Endothelial cell of umbilical vein (primary cell): ENCODE data around the gene FXYD4. TPM values are rescaled to one million over a fixed set of nuclear protein-coding genes. Genes with fewer than 3 reads are reported as not detected.

Source experiments
- BruUV-seq: library from RNA; stranded (reverse); fragments of 400-500 nt; replicated peaks from 2 replicates; lab custom pipeline; 2021; lab: Mats Ljungman, UMichigan
- CTCF ChIA-PET: fragments of 300-600, 350-600 bp; sonication (Branson Sonifier 250); formaldehyde crosslinking; loops from one replicate; lab custom pipeline; 2021; ENCODE audit warnings: antibody characterized with exemption, inconsistent platforms; lab: Charles Lee
- POLR2A ChIA-PET: fragments of 300-600, 350-600 bp; sonication (Branson Sonifier 250); formaldehyde crosslinking; loops from one replicate; lab custom pipeline; 2021; ENCODE audit warnings: antibody characterized with exemption, inconsistent platforms; lab: Charles Lee
- DNase-seq: peaks from one replicate; pipeline ENCODE4 v3.0.0-alpha.2; 2011; ENCODE audit warnings: low read depth, low spot score
- FAIRE-seq: peaks from 2 replicates; lab custom pipeline; 2011; peaks lifted over from hg19 to GRCh38; lab: Jason Lieb, UNC
- H2AFZ ChIP-seq: 2 replicates; pipeline ENCODE4 v1.6.0; 2012; ENCODE audit warnings: low read depth, low read length, control low read depth, inconsistent platforms
- H3K27ac ChIP-seq: 2 replicates; pipeline ENCODE4 v1.5.1; 2011; ENCODE audit warnings: low read depth, mild to moderate bottlenecking, control low read depth, low read length, moderate library complexity; ENCODE audit not compliant: insufficient read depth
- H3K27me3 ChIP-seq, 2 experiments: 2 replicates each; pipeline versions ENCODE4 v1.6.0 to v1.6.1; 2011; ENCODE audit warnings: low read length in 2 of 2, mixed read lengths in 1 of 2; ENCODE audit not compliant: control insufficient read depth in 2 of 2, insufficient read depth in 2 of 2
- H3K36me3 ChIP-seq, 2 experiments: 2 replicates in 1 of 2; 3 replicates in 1 of 2; pipeline ENCODE4 v1.5.1; 2011; ENCODE audit warnings: low read length in 2 of 2, mild to moderate bottlenecking in 1 of 2, moderate library complexity in 1 of 2; ENCODE audit not compliant: control insufficient read depth in 2 of 2, insufficient read depth in 2 of 2; ENCODE audit errors: extremely low read depth in 1 of 2
- H3K4me1 ChIP-seq: 3 replicates; pipeline ENCODE4 v1.5.1; 2011; ENCODE audit warnings: mild to moderate bottlenecking, low read length; ENCODE audit not compliant: control insufficient read depth, insufficient read depth; ENCODE audit errors: extremely low read depth
- H3K4me2 ChIP-seq: 2 replicates; pipeline ENCODE4 v1.6.1; 2011; ENCODE audit warnings: low read length, control low read depth, mixed read lengths; ENCODE audit not compliant: insufficient read depth
- H3K4me3 ChIP-seq, 3 experiments: fragments of 200-600 bp in 1 of 3; sonication (generic), shearing (Covaris generic) in 1 of 3; replicated peaks in 1 of 3; 2 replicates each; pipeline ENCODE4 v1.5.1; 2011 to 2016; ENCODE audit warnings: control low read depth in 3 of 3, low read length in 3 of 3, mild to moderate bottlenecking in 2 of 3, inconsistent platforms in 1 of 3, low read depth in 1 of 3, moderate library complexity in 1 of 3; ENCODE audit not compliant: insufficient read depth in 1 of 3
- H3K79me2 ChIP-seq: 2 replicates; pipeline ENCODE4 v1.6.0; 2012; ENCODE audit warnings: low read length, inconsistent platforms; ENCODE audit not compliant: control insufficient read depth, insufficient read depth
- H3K9ac ChIP-seq: replicated peaks from 2 replicates; pipeline ENCODE3; 2011; ENCODE audit warnings: low read length, control low read depth; ENCODE audit not compliant: insufficient read depth; ENCODE audit errors: extremely low read depth
- H3K9me1 ChIP-seq: replicated peaks from 3 replicates; pipeline ENCODE4 v1.6.0; 2011; ENCODE audit warnings: mild to moderate bottlenecking, low read length; ENCODE audit not compliant: control insufficient read depth, insufficient read depth; ENCODE audit errors: extremely low read depth
- H3K9me3 ChIP-seq: replicated peaks from 2 replicates; pipeline ENCODE4 v1.5.1; 2012; ENCODE audit warnings: low read length, inconsistent platforms; ENCODE audit not compliant: control insufficient read depth, insufficient read depth
- H4K20me1 ChIP-seq: replicated peaks from 2 replicates; pipeline ENCODE3; 2011; ENCODE audit warnings: mild to moderate bottlenecking, low read length; ENCODE audit not compliant: control insufficient read depth, insufficient read depth; ENCODE audit errors: extremely low read depth
- EZH2 ChIP-seq: IDR thresholded peaks from 2 replicates; pipeline ENCODE4 v1.6.1; 2012; ENCODE audit warnings: borderline replicate concordance, low read depth, mild to moderate bottlenecking, moderate library complexity, low read length, inconsistent platforms; ENCODE audit not compliant: severe bottlenecking
- FOS ChIP-seq: IDR thresholded peaks from 2 replicates; pipeline ENCODE4 v1.6.1; 2011; ENCODE audit warnings: mild to moderate bottlenecking, low read length, moderate library complexity, borderline replicate concordance; ENCODE audit not compliant: insufficient read depth
- GATA2 ChIP-seq: IDR thresholded peaks from 2 replicates; pipeline ENCODE4 v1.7.0; 2011; ENCODE audit warnings: low read depth, mild to moderate bottlenecking, moderate library complexity, mixed read lengths, low read length; ENCODE audit not compliant: insufficient read length, insufficient read depth
- JUN ChIP-seq: IDR thresholded peaks from 2 replicates; pipeline ENCODE4 v1.6.1; 2011; ENCODE audit warnings: borderline replicate concordance, low read depth; ENCODE audit not compliant: insufficient read length, insufficient read depth
- MYC ChIP-seq: IDR thresholded peaks from one replicate; pipeline ENCODE4 v1.6.1; 2011; ENCODE audit warnings: mild to moderate bottlenecking, low read depth, low read length
- POLR2A ChIP-seq: IDR thresholded peaks from 2 replicates; pipeline ENCODE4 v1.6.1; 2012; ENCODE audit warnings: low read depth, mild to moderate bottlenecking, control low read depth, low read length
- POLR2AphosphoS5 ChIP-seq: IDR thresholded peaks from 2 replicates; pipeline ENCODE4 v1.6.1; 2012; ENCODE audit warnings: low read depth, mild to moderate bottlenecking, control low read depth, low read length, moderate library complexity; ENCODE audit not compliant: insufficient read depth
- dilution Hi-C: fragments of 300-500 bp; cut with MboI; formaldehyde crosslinking; loops from one replicate; pipeline ENCODE4 v1.15.0; 2019; ENCODE audit warnings: low sequenced_read_pairs; ENCODE audit not compliant: extremely low pct_ligation_motif_present
- intact Hi-C: fragments of 100-400 bp; cut with micrococcal nuclease; formaldehyde crosslinking; loops from one replicate; pipeline ENCODE4 v1.10.0; 2022
- polyA plus RNA-seq, 4 experiments: library from polyadenylated mRNA; depleted of rRNA in 3 of 4; stranded (reverse) in 3 of 4; unstranded in 1 of 4; fragments of >200 nt; gene quantifications; 2 replicates each; pipeline versions ENCODE4 v1.2.1 to v1.2.3, GENCODE V29; 2011 to 2012; ENCODE audit warnings: missing spikeins in 1 of 4
- total RNA-seq: library from RNA; stranded (reverse); gene quantifications from 2 replicates; pipeline ENCODE4 v1.2.3, GENCODE V29; 2021
- TF ChIP-seq, protein P1 (sequence below), 2 donors: IDR thresholded peaks; 1 replicate in 1 of 2; 2 replicates in 1 of 2; pipeline ENCODE4 v1.5.1; 2011; ENCODE audit warnings: low read length in 2 of 2, mild to moderate bottlenecking in 2 of 2, moderate library complexity in 2 of 2, control low read depth in 1 of 2, inconsistent platforms in 1 of 2, low read depth in 1 of 2; ENCODE audit not compliant: insufficient read depth in 1 of 2; ENCODE audit errors: extremely low read depth in 1 of 2
- TF ChIP-seq, protein P2 (sequence below): IDR thresholded peaks from 2 replicates; pipeline ENCODE4 v1.6.1; 2011; ENCODE audit not compliant: insufficient read depth, insufficient read length

FXYD4 gene
- total and polyA plus RNA-seq, 2 donors (not counting 3 experiments of a cell fraction or from before 2014, with no cell fraction given), result not detected

DNA sequence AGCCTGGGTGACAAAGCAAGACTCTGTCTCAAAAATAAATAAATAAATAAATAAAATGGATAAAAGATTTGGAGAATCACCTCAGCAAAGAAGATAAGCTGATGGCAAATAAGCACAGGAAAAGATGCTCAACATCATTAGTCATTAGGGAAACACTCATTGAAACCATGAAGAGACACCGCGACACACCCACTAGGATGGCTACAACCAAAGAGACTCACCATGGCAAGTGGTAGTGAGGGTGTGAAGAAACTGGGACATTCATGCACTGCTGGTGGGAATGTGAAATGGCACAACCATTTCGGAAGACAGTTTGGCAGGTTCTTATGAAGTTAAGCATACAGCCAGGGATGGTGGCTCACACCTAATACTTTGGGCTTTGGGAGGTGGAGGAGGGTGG is 37.8 kb upstream of the FXYD4 start:
- no peak for FAIRE-seq
- intact Hi-C loops, result no loop called here

DNA sequence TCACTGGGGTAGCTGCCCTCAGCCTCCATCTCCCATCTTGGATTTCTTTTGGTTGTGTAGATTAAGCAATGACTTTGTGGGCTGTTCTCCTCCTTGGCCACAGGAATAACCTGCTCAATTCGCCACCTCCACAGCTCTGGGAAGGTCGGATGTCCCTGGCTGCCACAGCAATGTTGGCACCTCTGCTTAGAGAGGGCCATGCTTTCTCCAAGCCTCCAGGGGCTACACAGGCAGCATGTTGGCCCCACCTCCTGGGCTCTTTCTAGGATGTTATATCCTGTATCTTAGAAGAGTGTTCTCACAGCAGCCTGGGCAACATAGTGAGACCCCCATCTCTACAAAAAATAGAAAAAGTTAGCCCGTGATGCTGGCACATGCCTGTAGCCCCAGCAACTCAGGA is 35.4 kb upstream of the FXYD4 start:
- H4K20me1 ChIP-seq, result no peaks in the 10 kb centered on the region
- no TSS peak for BruUV-seq
- no peaks in the 10 kb centered on the region for H3K36me3 ChIP-seq
- no peaks in the 10 kb centered on the region for H3K9me1 ChIP-seq
- H3K4me2 ChIP-seq, result no peak overlapping the region
- H2AFZ ChIP-seq, result no peak overlapping the region
- no peak overlapping the region for H3K4me3 ChIP-seq
- no peak for DNase-seq
- intact Hi-C loops (no loop called here), dilution Hi-C loops (no loop called here)
- H3K27ac ChIP-seq, result no peak overlapping the region
- H3K9ac ChIP-seq, result no peak overlapping the region
- H3K9me3 ChIP-seq, result no peaks in the 10 kb centered on the region
- no peaks in the 10 kb centered on the region for H3K79me2 ChIP-seq
- FAIRE-seq, result no peak
- TF ChIP-seq, protein P1, sequence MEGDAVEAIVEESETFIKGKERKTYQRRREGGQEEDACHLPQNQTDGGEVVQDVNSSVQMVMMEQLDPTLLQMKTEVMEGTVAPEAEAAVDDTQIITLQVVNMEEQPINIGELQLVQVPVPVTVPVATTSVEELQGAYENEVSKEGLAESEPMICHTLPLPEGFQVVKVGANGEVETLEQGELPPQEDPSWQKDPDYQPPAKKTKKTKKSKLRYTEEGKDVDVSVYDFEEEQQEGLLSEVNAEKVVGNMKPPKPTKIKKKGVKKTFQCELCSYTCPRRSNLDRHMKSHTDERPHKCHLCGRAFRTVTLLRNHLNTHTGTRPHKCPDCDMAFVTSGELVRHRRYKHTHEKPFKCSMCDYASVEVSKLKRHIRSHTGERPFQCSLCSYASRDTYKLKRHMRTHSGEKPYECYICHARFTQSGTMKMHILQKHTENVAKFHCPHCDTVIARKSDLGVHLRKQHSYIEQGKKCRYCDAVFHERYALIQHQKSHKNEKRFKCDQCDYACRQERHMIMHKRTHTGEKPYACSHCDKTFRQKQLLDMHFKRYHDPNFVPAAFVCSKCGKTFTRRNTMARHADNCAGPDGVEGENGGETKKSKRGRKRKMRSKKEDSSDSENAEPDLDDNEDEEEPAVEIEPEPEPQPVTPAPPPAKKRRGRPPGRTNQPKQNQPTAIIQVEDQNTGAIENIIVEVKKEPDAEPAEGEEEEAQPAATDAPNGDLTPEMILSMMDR (IDR thresholded peaks at IDR 0.05; ENCODE audit: extremely low read depth in 1 of 2, insufficient read depth in 1 of 2, low read depth in 1 of 2, low read length in 2 of 2), result no peak
- no peak for TF ChIP-seq POLR2A
- TF ChIP-seq GATA2, result no peak
- TF ChIP-seq, protein P2, sequence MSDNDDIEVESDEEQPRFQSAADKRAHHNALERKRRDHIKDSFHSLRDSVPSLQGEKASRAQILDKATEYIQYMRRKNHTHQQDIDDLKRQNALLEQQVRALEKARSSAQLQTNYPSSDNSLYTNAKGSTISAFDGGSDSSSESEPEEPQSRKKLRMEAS, result no peak
- no peak for TF ChIP-seq POLR2AphosphoS5
- TF ChIP-seq MYC, result no peak
- TF ChIP-seq EZH2, result no peak
- TF ChIP-seq FOS, result no peak
- TF ChIP-seq JUN, result no peak
- no peaks in the 10 kb centered on the region for H3K4me1 ChIP-seq
- CTCF ChIA-PET, result interaction anchor here (1.2 kb wide), 1 partner anchor 9 kb away, joined by 4 read pairs; no protein-coding TSS in a partner anchor
- no peaks in the 10 kb centered on the region for H3K27me3 ChIP-seq
- POLR2A ChIA-PET, result no interaction called here

More for the DNA sequence above, 37.8 kb upstream of the FXYD4 start:
- Histone ChIP-seq H3K79me2 (no peaks in the 10 kb centered on the region), H3K4me1 (no peaks in the 10 kb centered on the region), H3K36me3 (no peaks in the 10 kb centered on the region), H3K9me1 (no peaks in the 10 kb centered on the region), H2AFZ (no peak overlapping the region), H3K27ac (no peak overlapping the region), H4K20me1 (no peaks in the 10 kb centered on the region), H3K9me3 (no peaks in the 10 kb centered on the region), H3K4me2 (no peak overlapping the region), H3K4me3 (no peak overlapping the region), H3K9ac (no peak overlapping the region), H3K27me3 (no peaks in the 10 kb centered on the region)
- CTCF ChIA-PET, result no interaction called here
- dilution Hi-C loops, result no loop called here
- POLR2A ChIA-PET, result no interaction called here
- TF ChIP-seq EZH2, result no peak
- TF ChIP-seq, protein P2, result no peak
- TF ChIP-seq JUN, result no peak
- TF ChIP-seq, protein P1 (IDR thresholded peaks at IDR 0.05; ENCODE audit: extremely low read depth in 1 of 2, insufficient read depth in 1 of 2, low read depth in 1 of 2, low read length in 2 of 2), result no peak
- no peak for DNase-seq
- BruUV-seq, result no TSS peak
